HG02973 (cell line): ENCODE results near the gene ABCB4.
A peak's percentile ranks its signal among the peaks of the same experiment; 100 is the strongest.
"Not testable (repeated sequence)": the region's sequence is repeated elsewhere in the genome, so short reads cannot be mapped to it uniquely, and the experiment has no call there.

Experiments used
- ATAC-seq: cut with Tn5 transposase; IDR thresholded peaks from one replicate; pipeline ENCODE4 v1.9.1; 2021; ENCODE audit warnings: moderate library complexity; ENCODE audit not compliant: unreplicated experiment

The ABCB4 gene

GRCh38 chr7:87479951-87480350, 4.5 kb upstream of the ABCB4 start:
- no peak for ATAC-seq

GRCh38 chr7:87476179-87476557, 688 bp upstream of the ABCB4 start:
- no peak for ATAC-seq

GRCh38 chr7:87474533-87475358, 734 bp downstream of the ABCB4 start:
- ATAC-seq, result peak; percentile 69

- peak; percentile 14 for ATAC-seq
Observed at GRCh38 chr7:87473986-87474385, 1.5 kb downstream of the ABCB4 start.

- no peak for ATAC-seq
Observed at GRCh38 chr7:87473192-87473591, 2.3 kb downstream of the ABCB4 start.

- no peak for ATAC-seq
Observed at GRCh38 chr7:87471473-87471872, 4.0 kb downstream of the ABCB4 start.

- not testable (repeated sequence) for ATAC-seq
Observed at GRCh38 chr7:87469204-87469603, 6.3 kb downstream of the ABCB4 start.

- ATAC-seq, result not testable (repeated sequence)
Observed at GRCh38 chr7:87465534-87465880, 10.0 kb downstream of the ABCB4 start.

- not testable (repeated sequence) for ATAC-seq
Observed at GRCh38 chr7:87464830-87465533, 10.5 kb downstream of the ABCB4 start.

- ATAC-seq, result no peak
Observed at GRCh38 chr7:87463982-87464381, 11.5 kb downstream of the ABCB4 start.

- ATAC-seq, result not testable (repeated sequence)
Observed at GRCh38 chr7:87460444-87460843, 15.0 kb downstream of the ABCB4 start.

- no peak for ATAC-seq
Observed at GRCh38 chr7:87459941-87460340, 15.5 kb downstream of the ABCB4 start.

- no peak for ATAC-seq
Observed at GRCh38 chr7:87458148-87458547, 17.3 kb downstream of the ABCB4 start.

- ATAC-seq, result no peak
Observed at GRCh38 chr7:87456247-87456646, 19.2 kb downstream of the ABCB4 start.

- no peak for ATAC-seq
Observed at GRCh38 chr7:87452279-87452678, 23.2 kb downstream of the ABCB4 start.

- no peak for ATAC-seq
Observed at GRCh38 chr7:87451187-87451586, 24.3 kb downstream of the ABCB4 start.

GRCh38 chr7:87450706-87451105, 24.8 kb downstream of the ABCB4 start:
- ATAC-seq, result no peak

GRCh38 chr7:87448388-87448787, 27.1 kb downstream of the ABCB4 start:
- no peak for ATAC-seq

GRCh38 chr7:87447116-87447635, 28.3 kb downstream of the ABCB4 start:
- ATAC-seq, result no peak

GRCh38 chr7:87445897-87446296, 29.6 kb downstream of the ABCB4 start:
- ATAC-seq, result peak; percentile 85

- ATAC-seq, result no peak
Observed at GRCh38 chr7:87435546-87435945, 39.9 kb downstream of the ABCB4 start.

- no peak for ATAC-seq
Observed at GRCh38 chr7:87432536-87432935, 42.9 kb downstream of the ABCB4 start.
